Smooth muscle cell (in vitro differentiated cells): ENCODE results near the gene QPRT. TPM values are rescaled to one million over a fixed set of nuclear protein-coding genes. Genes with fewer than 3 reads are reported as not detected.
"Not testable (repeated sequence)": the region's sequence is repeated elsewhere in the genome, so short reads cannot be mapped to it uniquely, and the experiment has no call there.

Source experiments
- DNase-seq: peaks from one replicate; lab custom pipeline; 2025; ENCODE audit not compliant: unreplicated experiment; lab: John Stamatoyannopoulos, UW
- H2AFZ ChIP-seq: fragments of 200-600 bp; sonication (generic); 2 replicates; pipeline ENCODE4 v1.6.0; 2016; ENCODE audit warnings: antibody characterized with exemption, low read depth, mild to moderate bottlenecking
- H3F3A ChIP-seq: fragments of 200-600 bp; sonication (generic); 2 replicates; pipeline ENCODE4 v1.6.0; 2017; ENCODE audit warnings: antibody characterized with exemption, low read depth
- H3K27ac ChIP-seq: fragments of 200-600 bp; sonication (generic); 2 replicates; pipeline ENCODE4 v1.5.1; 2016; ENCODE audit warnings: low read depth, mild to moderate bottlenecking
- H3K27me3 ChIP-seq: fragments of 200-600 bp; sonication (generic); 2 replicates; pipeline ENCODE4 v1.6.1; 2016; ENCODE audit warnings: low read depth, mild to moderate bottlenecking
- H3K36me3 ChIP-seq: fragments of 200-600 bp; sonication (generic); 2 replicates; pipeline ENCODE4 v1.5.1; 2016; ENCODE audit warnings: low read depth
- H3K4me1 ChIP-seq: fragments of 200-600 bp; sonication (generic); 2 replicates; pipeline ENCODE4 v1.5.1; 2016; ENCODE audit warnings: low read depth
- H3K4me2 ChIP-seq: fragments of 200-600 bp; sonication (generic); 2 replicates; pipeline ENCODE4 v1.6.0; 2016; ENCODE audit warnings: mild to moderate bottlenecking
- H3K4me3 ChIP-seq: fragments of 200-600 bp; sonication (generic); 2 replicates; pipeline ENCODE4 v1.5.1; 2016; ENCODE audit warnings: mild to moderate bottlenecking
- H3K79me2 ChIP-seq: fragments of 200-600 bp; sonication (generic); 2 replicates; pipeline ENCODE4 v1.6.0; 2016; ENCODE audit warnings: low read depth, mild to moderate bottlenecking
- H3K9ac ChIP-seq: fragments of 200-600 bp; sonication (generic); 2 replicates; pipeline ENCODE4 v1.6.0; 2016; ENCODE audit warnings: low read depth
- H3K9me3 ChIP-seq: fragments of 200-600 bp; sonication (generic); replicated peaks from 2 replicates; pipeline ENCODE4 v1.5.1; 2016; ENCODE audit warnings: low read depth
- H4K20me1 ChIP-seq: fragments of 200-600 bp; sonication (generic); 2 replicates; pipeline ENCODE4 v1.6.0; 2016; ENCODE audit warnings: low read depth
- CTCF ChIP-seq: fragments of 200-600 bp; sonication (generic); IDR thresholded peaks from 2 replicates; pipeline ENCODE4 v1.5.1; 2017; ENCODE audit warnings: borderline replicate concordance, mild to moderate bottlenecking, antibody characterized with exemption; ENCODE audit not compliant: insufficient read depth, poor library complexity, severe bottlenecking
- WGBS: methylation state at CpG from one replicate; pipeline ENCODE4 v1.1.7; 2016; ENCODE audit warnings: low lambda C conversion rate; 5-methylcytosine and 5-hydroxymethylcytosine counted together
- polyA plus RNA-seq: library from polyadenylated mRNA; unstranded; fragments of >200 nt; fragmentation: Nextera tagmentation; extraction: Ambion mirVana; gene quantifications from 2 replicates; pipeline ENCODE4 v1.2.1, GENCODE V29; 2016
- total RNA-seq: library from RNA; depleted of rRNA; stranded (reverse); fragments of >200 nt; gene quantifications from 2 replicates; pipeline ENCODE4 v1.2.3, GENCODE V29; 2014

The QPRT gene
- total and polyA plus RNA-seq, 2 experiments from 2014 or later: 67.4 to 196 TPM

DNA sequence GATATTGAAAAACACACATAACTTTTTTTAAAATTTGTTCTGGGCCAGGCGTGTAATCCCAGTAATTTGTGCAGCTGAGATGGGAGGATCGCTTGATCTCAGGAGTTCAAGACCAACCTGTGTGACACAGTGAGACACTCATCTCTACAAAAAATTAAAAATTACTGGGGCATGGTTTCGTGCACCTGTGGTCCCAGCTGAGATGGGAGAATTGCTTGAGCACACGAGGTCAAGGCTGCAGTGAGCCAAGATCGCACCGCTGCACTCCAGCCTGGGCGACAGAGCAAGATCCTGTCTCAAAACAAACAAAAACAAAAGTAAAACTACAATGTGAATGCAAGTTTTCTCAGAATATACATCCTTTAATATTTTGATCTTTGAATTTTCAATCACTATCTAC is 51.7 kb downstream of the QPRT start:
- Histone ChIP-seq H4K20me1 (no peaks in the 10 kb centered on the region), H3K27me3 (no peaks in the 10 kb centered on the region), H3K9ac (no peak overlapping the region), H3K36me3 (no peaks in the 10 kb centered on the region), H3F3A (no peaks in the 10 kb centered on the region), H2AFZ (no peak overlapping the region), H3K4me3 (no peak overlapping the region), H3K9me3 (no peaks in the 10 kb centered on the region), H3K79me2 (no peaks in the 10 kb centered on the region), H3K4me1 (no peaks in the 10 kb centered on the region), H3K27ac (no peak overlapping the region), H3K4me2 (no peak overlapping the region)
- no peak for DNase-seq
- WGBS: 96% methylated on average over 7 of the region's 7 CpGs
- TF ChIP-seq CTCF: no peak

DNA sequence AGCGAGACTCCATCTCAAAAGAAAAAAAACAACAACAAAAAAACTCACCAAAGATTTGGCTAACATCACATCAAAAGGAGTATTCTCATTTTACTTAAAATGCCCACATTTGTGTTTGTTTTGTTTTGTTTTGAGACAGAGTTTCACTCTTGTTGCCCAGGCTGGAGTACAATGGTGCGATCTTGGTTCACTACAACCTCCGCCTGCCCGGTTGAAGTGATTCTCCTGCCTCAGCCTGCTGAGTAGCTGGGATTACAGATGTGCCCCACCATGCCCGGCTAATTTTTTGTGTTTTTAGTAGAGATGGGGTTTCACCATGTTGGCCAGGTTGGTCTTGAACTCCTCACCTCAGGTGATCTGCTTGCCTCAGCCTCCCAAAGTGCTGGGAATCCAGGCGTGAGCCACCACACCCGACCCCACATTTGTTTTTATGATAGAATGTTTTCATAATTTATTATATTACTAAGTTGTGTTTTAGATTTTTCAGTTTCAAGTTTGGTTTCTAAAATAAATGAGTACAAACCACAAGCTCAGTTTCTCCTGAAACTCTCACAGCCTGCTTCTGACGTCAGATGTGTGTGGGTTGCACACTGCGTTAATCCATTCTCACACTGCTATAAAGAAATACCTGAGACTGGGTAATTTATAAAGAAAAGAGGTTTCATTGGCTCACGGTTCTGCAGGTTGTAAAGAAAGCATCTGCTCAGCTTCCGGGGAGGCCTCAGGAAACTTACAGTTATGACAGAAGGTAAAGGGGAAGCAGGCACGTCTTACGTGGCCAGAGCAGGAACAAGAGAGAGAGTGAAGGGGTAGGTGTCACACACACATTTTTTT is 53.0 kb downstream of the QPRT start:
- not testable (repeated sequence) for H3K4me1 ChIP-seq, H3K9ac ChIP-seq, H3F3A ChIP-seq, H3K79me2 ChIP-seq, H3K27me3 ChIP-seq, H3K4me2 ChIP-seq, H3K9me3 ChIP-seq, H2AFZ ChIP-seq, H3K4me3 ChIP-seq, DNase-seq, H3K36me3 ChIP-seq, H3K27ac ChIP-seq, H4K20me1 ChIP-seq
- 94% methylated on average over 13 of the region's 13 CpGs for WGBS

DNA sequence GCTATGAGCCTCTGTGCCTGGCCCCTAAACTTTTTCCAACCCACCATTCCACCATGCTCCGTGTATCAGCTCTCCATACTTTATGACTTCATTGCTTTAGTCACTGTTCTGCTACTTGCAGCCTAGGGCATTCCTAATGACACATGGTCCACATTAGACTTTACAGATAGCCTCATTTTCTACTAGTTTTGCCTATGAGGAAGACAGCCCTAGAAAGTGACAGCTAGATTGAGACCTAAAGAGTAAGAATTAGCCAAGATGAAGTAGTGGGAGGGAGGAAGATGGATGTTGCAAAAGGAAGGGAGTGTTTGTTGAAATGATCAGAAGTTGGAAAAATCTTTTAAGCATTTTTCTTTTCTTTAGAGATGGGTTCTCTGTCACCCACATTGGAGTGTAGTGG is 55.8 kb downstream of the QPRT start:
- H3K9ac ChIP-seq: no peak overlapping the region
- DNase-seq: no peak
- 75% methylated on average over 1 of the region's 1 CpG for WGBS
- no peak overlapping the region for H2AFZ ChIP-seq
- no peak overlapping the region for H3K4me2 ChIP-seq
- H3K36me3 ChIP-seq: no peaks in the 10 kb centered on the region
- H3K4me3 ChIP-seq: no peak overlapping the region
- H3K27ac ChIP-seq: no peak overlapping the region
- H3F3A ChIP-seq: no peaks in the 10 kb centered on the region
- no peak for TF ChIP-seq CTCF
- no peaks in the 10 kb centered on the region for H3K4me1 ChIP-seq
- H3K9me3 ChIP-seq: no peaks in the 10 kb centered on the region
- H3K27me3 ChIP-seq: no peaks in the 10 kb centered on the region
- H4K20me1 ChIP-seq: no peaks in the 10 kb centered on the region
- H3K79me2 ChIP-seq: no peaks in the 10 kb centered on the region

DNA sequence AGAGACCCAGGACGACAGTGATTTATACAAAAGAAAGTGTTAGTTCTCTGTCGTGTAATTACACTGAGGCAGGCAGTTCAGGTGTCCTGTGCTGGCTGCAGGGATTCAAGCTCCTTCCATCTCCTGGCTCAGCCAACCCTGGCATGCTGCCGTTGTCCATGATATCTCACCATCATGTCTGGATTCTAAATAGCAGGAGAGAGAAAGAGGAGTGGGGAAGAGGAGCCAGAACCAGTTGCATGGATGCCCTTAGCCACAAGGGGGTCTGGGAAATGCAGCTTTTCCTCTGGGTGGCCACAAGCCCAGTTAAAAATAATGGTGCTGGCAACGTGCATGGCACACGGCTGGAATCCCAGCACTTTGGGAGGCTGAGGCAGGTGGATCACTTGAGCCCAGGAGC is 57.1 kb downstream of the QPRT start:
- Histone ChIP-seq H3F3A (no peaks in the 10 kb centered on the region), H3K27me3 (no peaks in the 10 kb centered on the region), H3K9ac (no peak overlapping the region), H3K9me3 (no peaks in the 10 kb centered on the region), H3K79me2 (no peaks in the 10 kb centered on the region), H4K20me1 (no peaks in the 10 kb centered on the region), H2AFZ (no peak overlapping the region), H3K36me3 (no peaks in the 10 kb centered on the region), H3K27ac (no peak overlapping the region), H3K4me3 (no peak overlapping the region), H3K4me2 (no peak overlapping the region), H3K4me1 (no peaks in the 10 kb centered on the region)
- TF ChIP-seq CTCF: no peak
- no peak for DNase-seq
- WGBS: 77% methylated on average over 5 of the region's 5 CpGs
